Esophagus squamous epithelium (tissue), 5 donors: ENCODE measurements around the gene QRSL1. TPM values are rescaled to one million over a fixed set of nuclear protein-coding genes. Genes with fewer than 3 reads are reported as not detected.

Source experiments
- DNase-seq: peaks from one replicate; lab custom pipeline; 2025; lab: John Stamatoyannopoulos, UW
- H3K27ac ChIP-seq, 4 donors: fragments of 200-600 bp; sonication (generic); one replicate each; pipeline ENCODE4 v1.5.1; 2016 to 2019; ENCODE audit warnings: mild to moderate bottlenecking in 1 of 4
- H3K27me3 ChIP-seq, 4 donors: fragments of 200-600 bp; sonication (generic); 1 replicate in 3 of 4; 2 replicates in 1 of 4; pipeline versions ENCODE4 v1.5.1 to v1.6.0; 2017 to 2021; ENCODE audit warnings: antibody characterized with exemption in 1 of 4
- H3K36me3 ChIP-seq, 3 donors: fragments of 200-600 bp; sonication (generic); one replicate each; pipeline ENCODE4 v1.5.1; 2016 to 2019
- H3K4me1 ChIP-seq, 3 donors: fragments of 200-600 bp; sonication (generic); one replicate each; pipeline ENCODE4 v1.5.1; 2017 to 2019
- H3K4me3 ChIP-seq, 4 donors: fragments of 200-600 bp; sonication (generic); 1 replicate in 3 of 4; 2 replicates in 1 of 4; pipeline ENCODE4 v1.5.1; 2016 to 2019; ENCODE audit warnings: mild to moderate bottlenecking in 2 of 4, moderate library complexity in 1 of 4
- H3K9me3 ChIP-seq, 3 donors: fragments of 200-600 bp; sonication (generic); one replicate each; pipeline ENCODE4 v1.5.1; 2016 to 2019
- CTCF ChIP-seq, 6 experiments: fragments of 450-650 bp in 4 of 6; fragments of 200-600 bp in 2 of 6; sonication (generic) in 2 of 6; IDR thresholded peaks; one replicate each; pipeline ENCODE4 v1.5.1; 2016 to 2019; ENCODE audit warnings: antibody characterized with exemption in 6 of 6, mild to moderate bottlenecking in 4 of 6, moderate library complexity in 4 of 6
- POLR2A ChIP-seq, 4 donors: fragments of 450-650 bp; IDR thresholded peaks; one replicate each; pipeline ENCODE4 v1.6.1; 2017; ENCODE audit warnings: antibody characterized with exemption in 4 of 4, mild to moderate bottlenecking in 4 of 4, moderate library complexity in 3 of 4
- WGBS, 2 donors: methylation state at CpG; one replicate each; pipeline ENCODE4 v1.1.5; 2018; 5-methylcytosine and 5-hydroxymethylcytosine counted together
- intact Hi-C: fragments of 100-400 bp; cut with DNase I; formaldehyde crosslinking; loops from one replicate; pipeline ENCODE4 v1.15.0; 2022
- total RNA-seq, 4 donors: library from RNA; depleted of rRNA; stranded (reverse); fragments of >200 nt; gene quantifications; one replicate each; pipeline ENCODE4 v1.1.0, GENCODE V29; 2016
- donor health status: DM: yes; HTN: yes; CAD: no.

QRSL1 gene
- total RNA-seq, 4 donors from 2014 or later: 4.8 to 11.1 (median 9.3) TPM

GRCh38 chr6:106642476-106642875, 13.1 kb downstream of the QRSL1 start:
- 94 to 96% methylated on average over 4 of the region's 4 CpGs for WGBS, 2 donors
- H3K9me3 ChIP-seq: no peaks in the 10 kb centered on the region
- no peaks in the 10 kb centered on the region for H3K4me1 ChIP-seq
- no peak for DNase-seq
- H3K36me3 ChIP-seq: peaks cover 0 to 66% (median 3%) of the 10 kb centered on the region in 3 donors
- no peak overlapping the region for H3K27ac ChIP-seq
- H3K27me3 ChIP-seq: no peaks in the 10 kb centered on the region
- intact Hi-C loops: no loop called here
- no peak overlapping the region for H3K4me3 ChIP-seq
- TF ChIP-seq CTCF (IDR thresholded peaks at IDR 0.05) (no peak), POLR2A (IDR thresholded peaks at IDR 0.05) (no peak)

GRCh38 chr6:106643061-106643460, 13.7 kb downstream of the QRSL1 start:
- DNase-seq: no peak
- H3K27ac ChIP-seq: no peak overlapping the region
- H3K9me3 ChIP-seq: no peaks in the 10 kb centered on the region
- H3K4me3 ChIP-seq: no peak overlapping the region
- intact Hi-C loops: no loop called here
- TF ChIP-seq POLR2A (IDR thresholded peaks at IDR 0.05): no peak
- no peak for TF ChIP-seq CTCF (IDR thresholded peaks at IDR 0.05)
- peaks cover 0 to 71% (median 3%) of the 10 kb centered on the region in 3 donors for H3K36me3 ChIP-seq
- H3K4me1 ChIP-seq: no peaks in the 10 kb centered on the region
- H3K27me3 ChIP-seq: no peaks in the 10 kb centered on the region
- 80 to 100% methylated on average over 1 to 2 of the region's 2 CpGs for WGBS, 2 donors

- Histone ChIP-seq H3K4me3 (no peak overlapping the region), H3K9me3 (no peaks in the 10 kb centered on the region), H3K36me3 (peaks cover 0 to 85% (median 3%) of the 10 kb centered on the region in 3 donors), H3K4me1 (no peaks in the 10 kb centered on the region), H3K27me3 (no peaks in the 10 kb centered on the region), H3K27ac (no peak overlapping the region)
- WGBS, 2 donors: 84 to 92% methylated on average over 7 of the region's 7 CpGs
- no peak for DNase-seq
- intact Hi-C loops: no loop called here
- TF ChIP-seq POLR2A (IDR thresholded peaks at IDR 0.05) (no peak), CTCF (IDR thresholded peaks at IDR 0.05) (no peak)
Measured at GRCh38 chr6:106648651-106649308, 19.4 kb downstream of the QRSL1 start.

GRCh38 chr6:106658469-106658868, 29.1 kb downstream of the QRSL1 start:
- peaks cover 0 to 6% (median 0%) of the 10 kb centered on the region in 3 donors for H3K4me1 ChIP-seq
- H3K36me3 ChIP-seq: peaks cover 5 to 92% (median 8%) of the 10 kb centered on the region in 3 donors
- WGBS, 2 donors: 99 to 100% methylated on average over 4 of the region's 4 CpGs

More at GRCh38 chr6:106658469-106658868, 29.1 kb downstream of the QRSL1 start:
- TF ChIP-seq POLR2A (IDR thresholded peaks at IDR 0.05) (no peak), CTCF (IDR thresholded peaks at IDR 0.05) (no peak)
- Histone ChIP-seq H3K9me3 (peaks cover 4 to 21% (median 13%) of the 10 kb centered on the region in 3 donors), H3K27ac (no peak overlapping the region), H3K4me3 (no peak overlapping the region), H3K27me3 (no peaks in the 10 kb centered on the region)
- intact Hi-C loops: no loop called here
- DNase-seq: no peak
